Occipital lobe (tissue), 2 donors: ENCODE data around the gene ZNF318. TPM values are rescaled to one million over a fixed set of nuclear protein-coding genes. Genes with fewer than 3 reads are reported as not detected.
"Not testable (repeated sequence)": the region's sequence is repeated elsewhere in the genome, so short reads cannot be mapped to it uniquely, and the experiment has no call there.

Experiments
- DNase-seq: peaks from one replicate; lab custom pipeline; 2025; lab: John Stamatoyannopoulos, UW
- total RNA-seq: library from RNA; depleted of rRNA; stranded (reverse); fragments of >200 nt; gene quantifications from one replicate; pipeline ENCODE4 v1.2.3, GENCODE V29; 2014

The ZNF318 gene
- total RNA-seq, 1 donor from 2014 or later: 12.9 TPM

DNA sequence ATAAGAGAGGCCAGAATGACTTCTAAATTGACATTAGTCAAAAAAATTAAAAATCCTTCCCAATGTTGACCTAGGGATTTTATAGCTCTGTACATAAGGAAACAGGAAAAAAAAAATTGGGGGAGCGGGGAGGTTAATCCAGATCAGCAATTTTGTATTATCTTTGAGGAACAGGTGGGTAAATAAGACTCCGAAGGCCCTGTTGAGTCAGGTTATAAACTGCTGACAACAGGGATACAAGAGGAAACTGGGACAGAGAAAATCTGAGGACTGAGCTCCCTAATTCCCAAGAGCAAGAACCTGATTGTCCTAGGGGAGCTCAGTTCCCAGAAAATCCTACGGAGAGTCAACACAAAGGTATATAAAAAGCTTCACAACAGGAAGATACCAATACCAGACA lies 34.0 kb downstream of the ZNF318 start:
- no peak for DNase-seq

DNA sequence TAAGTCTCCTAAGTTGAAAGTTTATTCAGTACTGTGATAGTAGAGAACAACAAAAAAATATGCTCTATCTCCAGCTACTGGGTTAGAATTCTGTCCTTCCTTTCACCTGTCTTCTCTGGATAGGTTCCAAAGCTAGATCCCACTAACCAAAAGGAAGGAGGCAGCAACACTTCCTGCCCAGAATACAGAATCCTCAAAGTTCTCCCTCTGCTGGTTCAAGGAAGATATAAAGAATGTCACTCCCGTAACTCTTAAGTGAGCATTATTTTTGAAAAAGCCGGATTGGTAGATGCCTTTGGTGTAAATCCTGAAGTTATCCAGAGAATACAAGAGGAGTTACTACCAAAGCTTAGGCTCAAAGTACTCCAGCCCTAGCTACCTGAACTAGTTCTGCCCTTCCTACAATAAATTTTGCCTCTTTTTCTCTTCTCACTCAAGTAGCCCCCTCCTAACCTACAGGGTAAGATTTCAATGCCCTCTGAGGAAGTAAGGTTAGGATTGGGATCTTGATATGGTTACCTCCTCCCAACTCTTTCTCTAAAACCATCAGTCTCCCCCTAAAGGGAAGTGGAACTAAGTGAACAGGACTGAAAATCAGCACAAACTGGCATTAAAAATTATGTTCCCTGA lies 34.9 kb downstream of the ZNF318 start:
- DNase-seq: no peak

DNA sequence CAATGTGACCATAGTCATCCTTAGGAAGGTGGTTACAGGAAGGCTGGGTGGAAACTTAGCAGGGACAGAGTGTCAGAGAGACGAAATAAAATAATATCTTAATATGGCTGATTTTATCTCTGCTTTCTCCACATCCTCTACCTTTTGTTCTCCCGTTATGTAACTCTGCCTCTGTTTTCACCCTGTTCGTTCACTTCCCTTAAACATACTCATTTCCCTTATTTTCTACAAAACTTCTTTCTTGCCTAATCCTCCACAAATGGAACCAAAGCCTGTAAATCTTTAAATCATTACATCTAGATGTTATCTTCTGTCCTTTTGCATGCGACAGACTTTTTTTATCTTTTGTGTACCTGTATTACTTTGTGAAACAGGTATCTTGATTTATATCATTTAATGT lies 37.6 kb downstream of the ZNF318 start:
- DNase-seq: no peak

DNA sequence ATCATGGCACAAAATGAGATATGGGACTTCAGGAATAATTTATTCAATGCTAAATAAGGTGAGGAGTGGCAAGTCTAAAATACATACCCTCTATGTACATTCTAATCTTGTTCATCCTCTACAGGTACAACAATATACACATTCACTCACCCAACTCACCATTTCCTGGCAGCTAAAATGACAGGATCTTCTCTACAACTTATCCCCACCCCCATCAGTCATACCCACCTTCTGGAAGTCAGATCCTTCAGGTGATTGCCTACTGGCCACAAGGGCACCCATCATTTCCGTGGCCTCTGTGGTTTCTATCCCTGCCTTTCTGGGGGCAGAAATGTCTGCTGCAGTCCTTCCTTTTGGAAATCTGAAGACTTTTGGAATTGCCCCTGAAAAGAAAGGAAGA lies 38.0 kb downstream of the ZNF318 start:
- no peak for DNase-seq

DNA sequence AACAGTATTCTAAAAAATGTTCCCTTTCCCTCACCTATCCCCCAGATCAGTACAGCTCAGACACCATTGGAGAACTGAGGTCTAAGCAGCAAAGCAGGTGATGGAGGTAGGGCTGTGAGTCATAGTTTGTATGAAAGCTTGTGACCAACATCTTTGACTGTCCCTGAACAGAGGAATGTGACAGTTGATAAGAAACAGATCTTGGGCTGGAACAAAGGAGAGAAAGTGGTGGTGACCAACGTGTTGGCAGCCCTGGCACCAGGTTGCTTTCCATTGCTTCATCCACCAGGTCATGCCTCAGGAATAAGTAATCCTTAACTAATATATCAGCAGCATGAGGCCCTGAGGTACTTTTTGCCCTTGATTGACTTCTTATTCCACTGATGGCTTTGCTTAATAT lies 40.9 kb downstream of the ZNF318 start:
- DNase-seq: no peak

DNA sequence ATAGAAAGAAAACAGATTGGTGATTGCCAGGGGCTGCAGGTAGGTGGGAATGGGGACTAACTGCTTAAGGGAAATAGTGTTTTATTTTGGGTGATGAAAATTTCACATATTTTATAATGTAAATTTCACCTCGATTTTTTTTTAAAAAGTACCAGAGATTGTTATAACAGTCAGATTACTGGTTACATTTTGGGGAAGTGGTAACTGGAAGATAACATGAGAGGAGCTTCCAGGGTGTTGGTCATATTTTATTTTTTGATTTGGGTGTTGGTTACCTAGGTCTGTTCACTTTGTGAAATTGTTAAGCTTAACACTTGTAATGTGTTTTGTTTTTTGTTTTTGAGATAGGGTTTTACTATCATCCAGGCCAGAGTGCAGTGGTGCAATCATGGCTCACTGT lies 43.6 kb downstream of the ZNF318 start:
- DNase-seq: no peak

DNA sequence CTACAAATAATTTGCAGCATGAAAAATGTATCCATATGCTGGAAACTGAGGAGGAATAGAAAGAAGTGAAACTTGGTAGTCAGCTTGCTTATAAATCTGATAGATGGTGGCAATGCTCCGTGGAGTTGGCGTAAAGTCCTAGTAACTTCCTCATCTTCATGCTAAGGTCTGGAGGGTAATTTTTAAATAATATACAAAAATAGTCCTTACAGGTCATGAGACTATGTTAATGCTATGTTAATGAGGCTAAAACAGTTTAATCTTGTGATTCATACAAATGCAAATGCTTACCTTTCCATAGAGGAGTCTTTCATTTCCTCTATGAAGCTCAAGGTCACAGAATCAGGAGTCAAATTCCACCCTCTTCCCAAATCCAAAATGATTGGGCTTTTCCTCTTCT lies 51.4 kb downstream of the ZNF318 start:
- DNase-seq: no peak

DNA sequence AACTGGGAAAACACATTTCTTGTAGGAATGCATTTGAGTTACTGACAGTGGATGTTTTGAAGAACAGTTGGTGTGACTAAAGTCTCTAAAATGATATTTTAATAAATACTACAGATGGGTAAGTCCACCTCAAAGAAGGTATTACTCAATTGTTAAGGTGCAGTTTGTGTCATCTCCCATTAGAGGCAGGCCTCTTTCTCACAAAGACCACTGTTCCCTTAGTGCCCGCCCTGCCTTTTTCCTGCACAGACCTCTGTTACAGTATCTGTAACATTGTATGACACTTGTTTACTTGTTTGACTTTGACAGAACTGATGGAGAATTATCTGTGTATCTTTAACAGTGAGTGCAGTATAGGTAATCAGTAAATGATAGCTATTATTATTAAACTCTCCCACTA lies 55.6 kb downstream of the ZNF318 start:
- no peak for DNase-seq

DNA sequence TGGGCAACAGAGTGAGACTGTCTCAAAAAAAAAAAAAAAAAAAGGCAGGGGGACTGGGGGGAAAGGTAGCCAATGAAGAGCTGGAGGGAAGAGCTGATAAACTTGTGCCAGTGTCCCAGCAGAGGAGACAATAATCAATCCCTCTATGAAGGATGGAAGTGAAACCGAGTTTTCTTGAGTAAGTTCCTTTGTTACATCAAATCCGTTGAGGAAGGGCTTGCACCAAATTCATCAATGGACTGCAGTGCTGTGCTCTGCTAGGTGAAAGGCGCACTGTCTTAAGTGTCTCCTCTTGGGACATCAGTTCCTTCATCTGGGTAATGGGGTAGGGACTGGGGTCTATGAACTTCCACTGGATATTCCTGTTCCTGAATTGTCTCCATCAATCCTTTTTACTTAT lies 57.8 kb downstream of the ZNF318 start:
- no peak for DNase-seq

DNA sequence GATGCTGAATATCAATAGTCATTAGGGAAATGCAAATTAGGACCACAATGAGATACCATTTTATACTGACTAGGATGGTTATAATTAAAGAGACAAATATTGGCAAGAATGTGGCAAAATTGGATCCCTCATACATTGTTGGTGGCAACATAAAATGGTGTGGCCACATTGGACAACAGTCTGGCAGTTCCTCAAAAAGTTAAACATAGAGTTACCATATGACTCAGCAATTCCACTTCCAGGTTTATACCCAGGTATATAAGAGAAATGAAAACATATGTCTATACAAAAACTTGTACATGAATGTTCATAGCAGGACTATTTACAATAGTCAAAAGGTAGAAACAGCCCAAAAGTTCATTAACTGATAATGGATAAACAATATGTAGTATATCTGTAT lies 58.8 kb downstream of the ZNF318 start:
- DNase-seq: no peak

DNA sequence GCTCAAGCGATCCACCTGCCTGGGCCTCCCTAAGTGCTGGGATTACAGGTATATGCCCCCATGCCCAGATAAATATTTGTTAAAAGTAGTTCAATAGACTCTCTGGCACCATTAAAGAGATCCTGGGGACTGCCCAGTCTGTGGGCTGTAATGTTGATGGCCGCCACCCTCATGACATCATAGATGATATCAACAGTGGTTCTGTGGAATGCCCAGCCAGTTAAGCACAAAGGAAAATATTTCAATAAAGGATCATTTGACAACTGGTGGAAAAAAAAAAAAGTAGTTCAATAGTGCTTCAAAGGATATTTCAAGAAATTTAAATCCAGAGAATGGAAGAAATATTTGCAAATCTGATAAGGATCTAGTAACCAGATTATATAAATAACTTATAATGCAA lies 59.3 kb downstream of the ZNF318 start:
- no peak for DNase-seq

DNA sequence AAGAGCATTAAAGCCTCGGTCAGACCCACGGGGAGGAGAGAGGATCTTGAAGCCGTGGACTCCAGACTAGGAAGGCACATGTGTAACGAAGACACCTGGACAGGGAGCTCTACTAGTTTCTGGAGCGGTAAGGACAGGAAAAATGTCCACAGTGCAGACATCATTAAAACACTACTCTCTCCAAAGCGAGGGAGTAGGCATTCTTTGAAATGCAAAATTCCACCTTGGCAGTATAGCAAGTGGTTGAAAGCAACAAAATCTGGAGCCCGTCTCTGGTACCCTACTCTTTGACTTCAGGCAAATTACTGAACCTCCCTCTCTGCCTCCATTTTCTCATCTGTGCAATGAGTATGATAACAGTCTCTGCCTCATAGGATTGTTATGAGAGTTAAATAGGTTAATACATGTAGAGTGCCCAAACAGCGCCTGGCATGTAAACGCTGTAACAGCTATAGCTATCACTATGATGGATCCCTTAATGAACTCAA lies 60.4 kb downstream of the ZNF318 start:
- no peak for DNase-seq

DNA sequence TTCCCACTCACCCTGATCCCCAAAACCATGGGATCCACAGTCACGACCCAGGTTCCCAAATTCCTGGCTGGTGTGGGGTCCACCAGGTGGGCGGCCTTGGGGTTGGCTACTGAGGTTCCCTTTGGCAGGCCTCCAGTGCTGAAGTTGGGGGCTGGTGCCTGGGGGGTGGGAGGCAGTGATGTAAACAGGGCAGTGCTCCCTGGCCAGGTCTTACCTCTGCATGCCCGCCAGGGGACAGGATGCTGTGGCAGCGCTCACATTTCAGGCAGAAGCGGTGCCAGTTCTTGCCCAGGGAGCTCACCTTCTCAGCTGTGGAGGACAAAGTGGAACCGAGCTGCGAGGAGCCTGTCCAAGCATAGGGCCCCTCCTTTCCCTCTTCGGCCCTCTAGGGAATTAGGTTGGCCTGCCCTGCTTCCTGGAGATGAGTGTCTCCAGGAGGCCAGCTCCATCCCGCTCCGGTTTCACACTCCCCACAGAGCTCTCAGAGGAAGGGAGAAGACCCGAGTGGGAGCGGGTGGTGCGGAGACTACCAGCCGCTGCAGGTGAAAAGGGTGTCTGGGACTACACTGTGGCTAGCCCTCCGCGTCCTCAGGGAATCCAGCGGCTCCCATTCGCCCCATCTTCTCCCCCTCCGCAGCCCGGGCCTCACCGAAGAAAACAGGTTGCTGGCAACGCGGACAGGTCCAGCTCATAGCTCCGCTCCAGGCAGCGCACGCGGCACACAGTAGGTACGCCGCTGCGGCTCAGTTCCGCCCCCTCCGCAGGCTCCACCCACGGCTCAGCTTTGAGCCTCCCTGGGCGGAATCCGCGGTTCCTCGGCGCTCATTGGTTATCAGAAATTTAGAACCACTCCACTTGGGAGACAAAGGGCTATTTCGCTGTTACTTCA lies 61.1 kb downstream of the ZNF318 start, which contains the start of gene CRIP3:
Gene CRIP3 (minus strand): TSS at position 726 of the 889 bp plus-strand sequence. CDS start 34 bp downstream, at position 692.
- DNase-seq: peak; percentile 41

DNA sequence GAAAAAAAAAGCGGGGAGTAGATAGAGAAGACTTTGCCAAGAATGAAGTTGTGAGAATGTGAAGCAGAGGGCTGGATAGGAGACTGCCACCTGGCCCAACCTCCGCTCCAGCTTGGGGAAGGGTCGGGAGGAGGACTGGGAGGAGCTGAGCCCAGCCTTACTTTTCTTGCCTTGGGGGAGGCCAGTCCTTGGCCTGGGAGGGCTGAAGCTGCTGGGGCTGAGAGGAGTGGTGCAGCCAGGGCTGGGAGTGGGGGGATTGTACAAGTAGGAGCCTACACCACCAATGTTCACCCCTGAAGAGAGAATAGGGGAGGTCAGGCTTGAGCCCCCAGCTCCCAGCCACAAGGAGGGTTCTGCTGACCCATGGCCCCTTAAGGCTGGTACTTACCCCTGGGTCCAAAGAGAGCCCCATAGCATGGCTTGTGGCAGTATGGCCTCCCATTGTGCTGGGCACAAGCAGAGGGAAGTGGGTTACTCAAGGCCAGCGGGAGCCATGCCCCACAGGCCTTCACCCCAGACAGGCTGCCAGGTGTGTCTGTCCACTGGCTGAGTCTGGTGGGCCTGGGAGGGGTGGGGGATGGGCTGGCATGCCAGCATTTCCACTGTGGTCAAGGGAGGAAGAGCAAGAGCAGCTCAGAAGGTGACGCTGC lies 61.9 kb downstream of the ZNF318 start:
- DNase-seq: no peak

DNA sequence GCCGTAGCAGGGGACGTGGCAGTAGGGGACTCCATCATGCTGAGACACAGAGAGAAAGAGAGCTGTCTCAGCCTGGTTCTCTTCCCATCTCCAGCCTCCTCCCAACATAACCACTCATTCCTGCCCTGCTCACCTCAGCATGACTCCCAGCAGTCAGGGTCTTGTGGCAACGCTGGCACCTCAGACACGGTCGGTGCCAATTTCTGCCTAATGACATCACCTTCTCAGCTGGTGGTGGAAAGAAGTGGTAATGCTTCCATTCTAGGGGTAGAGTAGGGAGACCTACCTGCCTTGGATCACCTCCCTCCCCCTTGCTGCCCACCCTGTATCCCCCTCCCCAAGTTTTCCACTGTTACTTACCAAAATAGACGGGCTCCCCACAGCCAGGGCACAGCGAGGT lies 63.4 kb downstream of the ZNF318 start:
- no peak for DNase-seq

DNA sequence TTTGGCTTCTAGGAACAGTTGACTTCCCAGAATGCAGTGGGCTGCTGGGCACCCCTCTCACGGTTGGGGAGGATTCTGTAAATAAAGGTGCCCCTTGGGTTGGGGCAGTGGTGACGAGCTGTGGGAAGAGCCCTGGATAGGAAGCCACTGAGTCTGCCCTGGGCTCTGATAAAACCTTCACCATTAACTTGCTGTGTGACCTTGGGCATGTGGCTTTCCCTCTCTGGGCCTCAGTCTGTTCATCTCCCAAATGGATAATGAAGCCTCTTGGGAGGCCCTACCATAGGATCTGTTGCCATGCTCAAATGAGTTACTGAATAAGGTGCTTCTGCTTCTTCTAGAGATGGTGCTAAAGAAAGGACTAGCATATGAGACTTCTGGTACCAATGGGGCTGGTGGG lies 64.6 kb downstream of the ZNF318 start:
- DNase-seq: no peak

DNA sequence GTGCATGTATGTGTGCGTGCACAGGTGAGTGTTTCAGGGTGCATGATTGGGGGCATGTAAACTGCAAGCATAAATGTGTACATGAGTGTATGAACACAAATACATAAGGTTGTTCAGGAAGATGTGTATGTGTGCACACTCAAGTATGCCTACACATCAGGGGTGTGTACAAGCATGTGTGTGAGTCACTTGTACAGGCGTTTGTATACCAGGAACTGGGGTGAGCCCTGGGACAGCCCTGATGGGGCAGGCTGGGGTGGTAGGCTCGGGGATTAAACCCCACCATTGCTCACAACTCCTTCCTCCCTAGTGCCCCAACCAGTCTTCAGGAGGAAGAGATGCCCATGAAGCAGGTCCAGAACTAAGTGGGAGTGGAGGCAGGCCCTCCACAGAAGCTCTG lies 65.1 kb downstream of the ZNF318 start:
- DNase-seq: no peak

DNA sequence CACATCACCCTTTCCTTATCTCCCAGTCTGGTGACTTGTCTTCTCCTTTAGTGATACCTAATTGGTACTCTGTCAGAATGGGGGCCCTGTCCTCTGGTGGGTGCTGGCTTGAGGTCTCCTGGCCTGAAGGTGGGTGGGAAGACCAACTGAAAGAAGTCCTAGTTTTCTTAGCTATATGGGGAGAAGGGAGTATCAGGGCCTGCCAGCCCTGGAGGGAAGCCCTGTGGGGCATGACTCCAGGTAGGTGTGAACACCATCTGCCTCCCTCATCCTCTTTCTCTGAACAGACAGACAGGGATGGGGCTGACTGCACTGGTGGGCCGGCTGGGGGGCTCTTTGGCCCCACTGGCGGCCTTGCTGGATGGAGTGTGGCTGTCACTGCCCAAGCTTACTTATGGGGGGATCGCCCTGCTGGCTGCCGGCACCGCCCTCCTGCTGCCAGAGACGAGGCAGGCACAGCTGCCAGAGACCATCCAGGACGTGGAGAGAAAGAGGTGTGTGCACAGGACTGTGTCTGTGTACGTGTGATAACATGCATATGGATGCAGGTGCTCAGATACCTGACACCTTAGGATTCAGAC lies 65.6 kb downstream of the ZNF318 start:
- no peak for DNase-seq

DNA sequence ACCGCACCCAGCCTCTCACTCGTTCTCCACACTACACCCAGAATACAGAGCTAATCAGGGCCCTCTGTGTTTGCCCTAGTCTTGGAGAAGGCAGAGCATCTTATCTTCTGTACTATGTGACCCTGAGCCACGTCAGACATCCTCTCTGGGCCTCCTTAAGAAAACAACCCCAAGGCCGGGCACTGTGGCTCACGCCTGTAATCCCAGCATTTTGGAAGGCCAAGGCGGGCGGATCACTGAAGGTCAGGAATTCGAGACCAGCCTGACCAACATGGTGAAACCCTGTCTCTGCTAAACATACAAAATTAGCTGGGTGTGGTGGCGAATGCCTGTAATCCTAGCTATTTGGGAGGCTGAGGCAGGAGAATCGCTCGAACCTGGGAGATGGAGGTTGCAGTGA lies 66.4 kb downstream of the ZNF318 start:
- DNase-seq: not testable (repeated sequence)

DNA sequence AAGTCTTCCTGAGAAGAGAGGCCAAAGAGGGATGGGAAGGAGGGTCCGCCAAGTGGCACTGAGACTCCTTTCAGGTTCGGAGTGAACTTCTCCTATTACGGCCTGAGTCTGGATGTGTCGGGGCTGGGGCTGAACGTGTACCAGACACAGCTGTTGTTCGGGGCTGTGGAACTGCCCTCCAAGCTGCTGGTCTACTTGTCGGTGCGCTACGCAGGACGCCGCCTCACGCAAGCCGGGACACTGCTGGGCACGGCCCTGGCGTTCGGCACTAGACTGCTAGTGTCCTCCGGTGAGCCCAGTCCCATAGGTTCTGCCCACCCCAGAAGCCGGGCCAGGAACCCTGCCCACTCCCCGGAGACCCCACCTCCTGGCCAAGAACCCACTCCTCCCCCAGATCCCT lies 67.3 kb downstream of the ZNF318 start:
- no peak for DNase-seq

DNA sequence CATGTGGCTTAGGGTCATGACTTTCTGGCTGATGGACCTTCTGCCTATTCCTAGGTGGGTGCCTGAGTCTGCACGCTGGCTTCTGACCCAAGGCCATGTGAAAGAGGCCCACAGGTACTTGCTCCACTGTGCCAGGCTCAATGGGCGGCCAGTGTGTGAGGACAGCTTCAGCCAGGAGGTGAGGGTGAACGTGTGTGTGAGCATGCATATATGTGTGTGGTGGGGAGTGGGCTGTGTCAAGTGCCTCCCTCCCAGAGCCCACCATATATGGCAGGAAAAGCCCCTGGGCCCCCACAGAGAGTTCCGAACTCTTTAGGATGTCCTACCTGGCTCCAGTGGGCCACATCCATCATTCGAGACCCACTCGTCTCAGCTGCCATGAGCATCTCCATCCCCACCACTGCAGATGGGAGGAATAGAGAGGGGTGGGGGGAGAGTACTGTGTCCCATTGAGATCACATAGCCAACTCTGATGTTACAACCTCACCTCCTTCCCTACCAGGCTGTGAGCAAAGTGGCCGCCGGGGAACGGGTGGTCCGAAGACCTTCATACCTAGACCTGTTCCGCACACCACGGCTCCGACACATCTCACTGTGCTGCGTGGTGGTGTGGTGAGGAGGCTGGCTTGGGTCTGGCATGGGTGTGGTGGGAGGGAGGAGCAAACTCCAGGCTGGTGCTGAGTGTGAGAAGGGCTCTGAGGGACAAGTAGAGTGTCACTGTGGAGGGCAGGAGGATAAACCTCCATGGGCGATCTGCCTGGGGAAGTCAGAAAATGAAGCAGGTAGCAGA lies 68.2 kb downstream of the ZNF318 start:
- no peak for DNase-seq
